SU-DHL-6 (cell line): ENCODE data around the gene RNFT2.

ENCODE experiments used
- H2AFZ ChIP-seq: fragments of 200-600 bp; sonication (generic); 2 replicates; pipeline ENCODE4 v1.6.1; 2014; ENCODE audit warnings: low read depth, mild to moderate bottlenecking, moderate library complexity, mixed read lengths, antibody characterized with exemption, low read length; ENCODE audit not compliant: severe bottlenecking
- H3F3A ChIP-seq: fragments of 200-600 bp; shearing (Covaris generic); 2 replicates; pipeline ENCODE4 v1.6.0; 2016; ENCODE audit warnings: antibody characterized with exemption, mild to moderate bottlenecking; ENCODE audit not compliant: insufficient read depth
- H3K27ac ChIP-seq: fragments of 200-600 bp; sonication (generic); 2 replicates; pipeline ENCODE4 v1.5.1; 2016; ENCODE audit warnings: low read depth, mild to moderate bottlenecking, low read length, moderate library complexity, mixed read lengths
- H3K27me3 ChIP-seq: fragments of 200-600 bp; sonication (generic), shearing (Covaris generic); 2 replicates; pipeline ENCODE4 v1.6.0; 2014; ENCODE audit warnings: mild to moderate bottlenecking, low read length
- H3K36me3 ChIP-seq: fragments of 200-600 bp; sonication (generic); 2 replicates; pipeline ENCODE4 v1.6.1; 2014; ENCODE audit warnings: mild to moderate bottlenecking, low read length, mixed read lengths
- H3K4me2 ChIP-seq: fragments of 300-600, 200-600 bp; shearing (Covaris generic), sonication (generic); 2 replicates; pipeline ENCODE4 v1.6.0; 2014; ENCODE audit warnings: low read length, low read depth, mild to moderate bottlenecking; ENCODE audit not compliant: poor library complexity, severe bottlenecking
- H3K4me3 ChIP-seq: fragments of 200-600 bp; sonication (generic); 2 replicates; pipeline ENCODE4 v1.5.1; 2014; ENCODE audit warnings: antibody characterized with exemption, low read length, mild to moderate bottlenecking, mixed read lengths; ENCODE audit not compliant: insufficient read depth, poor library complexity, severe bottlenecking
- H3K79me2 ChIP-seq: fragments of 200-600 bp; sonication (generic); 2 replicates; pipeline ENCODE4 v1.6.1; 2014; ENCODE audit warnings: mild to moderate bottlenecking, low read length, moderate library complexity; ENCODE audit not compliant: insufficient read depth
- H3K9ac ChIP-seq: fragments of 200-600 bp; sonication (generic); 2 replicates; pipeline ENCODE4 v1.7.0; 2014; ENCODE audit warnings: mild to moderate bottlenecking, low read length
- H3K9me2 ChIP-seq: fragments of 200-600 bp; sonication (generic); replicated peaks from 2 replicates; pipeline ENCODE4 v1.6.1; 2014; ENCODE audit warnings: low read length; ENCODE audit not compliant: insufficient read depth
- H3K9me3 ChIP-seq: fragments of 200-600 bp; sonication (generic); 2 replicates; pipeline ENCODE4 v1.6.1; 2014; ENCODE audit warnings: low read length, mixed read lengths; ENCODE audit not compliant: insufficient read depth
- H4K20me1 ChIP-seq: fragments of 200-600 bp; sonication (generic); 2 replicates; pipeline ENCODE4 v1.6.1; 2014; ENCODE audit warnings: low read depth, mild to moderate bottlenecking, antibody characterized with exemption, low read length, moderate library complexity, mixed read lengths
- CTCF ChIP-seq: fragments of 200-600 bp; sonication (generic); IDR thresholded peaks from one replicate; pipeline ENCODE4 v1.5.1; 2017; ENCODE audit warnings: antibody characterized with exemption, mild to moderate bottlenecking, low read length, moderate library complexity; ENCODE audit not compliant: insufficient read depth, poor library complexity, severe bottlenecking
- EZH2phosphoT487 ChIP-seq: fragments of 200-600 bp; sonication (generic), shearing (Covaris generic); conservative IDR thresholded peaks from 2 replicates; pipeline ENCODE4 v1.6.1; 2018; ENCODE audit warnings: mild to moderate bottlenecking, antibody characterized with exemption, low read length, moderate library complexity, mixed read lengths

RNFT2 gene

GRCh38 chr12:116726694-116727093, 11.4 kb upstream of the RNFT2 start:
- H2AFZ ChIP-seq, result no peak overlapping the region
- H3K27ac ChIP-seq, result no peak overlapping the region
- no peak overlapping the region for H3K4me2 ChIP-seq
- H3K4me3 ChIP-seq, result no peak overlapping the region
- H3K79me2 ChIP-seq, result peaks cover 81% of the 10 kb centered on the region
- H3K9ac ChIP-seq, result no peak overlapping the region
- H3K9me2 ChIP-seq, result no peaks in the 10 kb centered on the region
- H3K9me3 ChIP-seq, result no peaks in the 10 kb centered on the region
- H4K20me1 ChIP-seq, result 0 out of 2 replicates have a peak, but pooled peaks cover 3% of the 10 kb centered on the region
- peaks cover 5% of the 10 kb centered on the region; the same call in 1 of the 2 replicates for H3K36me3 ChIP-seq
- H3F3A ChIP-seq, result no peaks in the 10 kb centered on the region
- no peak for TF ChIP-seq CTCF
- no peaks in the 10 kb centered on the region for H3K27me3 ChIP-seq

- Histone ChIP-seq H3K9me3 (no peaks in the 10 kb centered on the region), H3K9ac (no peak overlapping the region), H3K36me3 (no peaks in the 10 kb centered on the region; the same call in 1 of the 2 replicates), H4K20me1 (0 out of 2 replicates have a peak, but pooled peaks cover 3% of the 10 kb centered on the region), H3F3A (no peaks in the 10 kb centered on the region), H3K27ac (no peak overlapping the region), H2AFZ (no peak overlapping the region), H3K4me3 (no peak overlapping the region), H3K27me3 (no peaks in the 10 kb centered on the region), H3K4me2 (no peak overlapping the region), H3K79me2 (peaks cover 87% of the 10 kb centered on the region), H3K9me2 (no peaks in the 10 kb centered on the region)
- TF ChIP-seq EZH2phosphoT487 (no peak), CTCF (no peak)
These were observed 10.9 kb upstream of the RNFT2 start for GRCh38 chr12:116727261-116727660.

- H3K4me3 ChIP-seq, result no peak overlapping the region
- H3K36me3 ChIP-seq, result no peaks in the 10 kb centered on the region
- H3K9me2 ChIP-seq, result no peaks in the 10 kb centered on the region
- no peak overlapping the region for H3K9ac ChIP-seq
- 0 out of 2 replicates have a peak, but pooled peaks cover 3% of the 10 kb centered on the region for H4K20me1 ChIP-seq
- H3F3A ChIP-seq, result no peaks in the 10 kb centered on the region
- no peak overlapping the region for H3K27ac ChIP-seq
- no peak overlapping the region for H3K4me2 ChIP-seq
- H2AFZ ChIP-seq, result no peak overlapping the region
- no peak for TF ChIP-seq EZH2phosphoT487
- TF ChIP-seq CTCF, result no peak
- H3K27me3 ChIP-seq, result no peaks in the 10 kb centered on the region
- no peaks in the 10 kb centered on the region for H3K9me3 ChIP-seq
- peaks cover 92% of the 10 kb centered on the region for H3K79me2 ChIP-seq
These were observed 10.2 kb upstream of the RNFT2 start for GRCh38 chr12:116727891-116728290.

GRCh38 chr12:116731801-116732200, 6.3 kb upstream of the RNFT2 start:
- no peaks in the 10 kb centered on the region for H3K27me3 ChIP-seq
- H3K9me3 ChIP-seq, result no peaks in the 10 kb centered on the region
- peaks cover 7% of the 10 kb centered on the region; the same call in 1 of the 2 replicates for H3K36me3 ChIP-seq
- no peak overlapping the region for H3K9ac ChIP-seq
- no peak overlapping the region for H3K27ac ChIP-seq
- TF ChIP-seq CTCF, result no peak
- TF ChIP-seq EZH2phosphoT487, result no peak
- 0 out of 2 replicates have a peak, but pooled peaks cover 3% of the 10 kb centered on the region for H4K20me1 ChIP-seq
- H3F3A ChIP-seq, result no peaks in the 10 kb centered on the region
- no peak overlapping the region for H2AFZ ChIP-seq
- peaks cover 87% of the 10 kb centered on the region for H3K79me2 ChIP-seq
- H3K4me3 ChIP-seq, result no peak overlapping the region
- no peaks in the 10 kb centered on the region for H3K9me2 ChIP-seq
- H3K4me2 ChIP-seq, result no peak overlapping the region
